Measurements from ENCODE around the gene KRTAP10-5.
"Not testable (repeated sequence)": the region's sequence is repeated elsewhere in the genome, so short reads cannot be mapped to it uniquely, and the experiment has no call there.

Gene KRTAP10-5

DNA sequence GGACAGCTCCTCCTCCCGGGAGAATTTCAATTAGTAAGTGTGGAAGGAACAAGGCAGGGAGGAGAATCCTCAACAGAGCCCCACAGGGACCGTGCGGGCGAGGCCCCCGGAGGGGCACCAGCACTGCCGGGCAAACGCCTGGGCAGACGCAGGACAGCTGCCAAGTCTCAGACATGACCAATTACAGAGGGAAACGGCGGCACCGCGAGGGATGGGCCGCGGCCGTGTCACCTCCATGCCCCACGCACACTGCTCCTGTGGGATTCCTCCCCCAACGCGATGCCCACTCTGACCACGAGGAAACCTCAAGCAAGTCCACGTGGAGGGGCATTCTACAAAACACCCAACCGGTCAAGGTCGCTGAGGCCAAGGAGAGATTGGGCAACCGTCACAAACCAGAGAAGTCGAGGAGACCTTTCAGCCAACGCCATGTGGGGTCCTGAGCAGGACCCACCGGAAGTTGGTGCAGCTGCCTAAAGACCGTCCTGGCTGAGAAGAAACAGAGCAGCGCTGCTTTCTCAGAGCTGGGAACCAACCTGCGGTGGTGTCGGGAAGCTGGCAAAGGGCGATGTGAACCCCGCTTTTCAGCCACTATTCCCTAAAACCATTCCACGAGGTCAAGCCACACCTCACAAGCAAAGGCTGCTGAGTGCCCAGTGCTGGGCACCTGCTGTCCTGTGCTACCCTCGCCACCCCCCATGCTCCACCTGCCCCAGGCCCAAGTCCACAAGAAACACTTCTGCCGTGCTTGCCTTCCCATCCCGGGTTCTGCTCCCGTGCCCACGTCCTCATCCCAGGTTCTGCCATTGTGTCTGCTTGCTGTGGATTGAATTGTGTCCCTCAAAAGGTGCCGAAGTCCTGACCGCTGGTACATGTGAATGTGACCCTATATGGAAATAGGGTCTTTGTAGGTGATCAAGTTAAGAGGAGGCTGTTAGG, 8.3 kb downstream of the KRTAP10-5 start:
- no peak for DNase-seq (ENCODE audit: low read depth in 4 of 4, low spot score in 1 of 4)

GRCh38 chr21:44571296-44571695, 9.1 kb downstream of the KRTAP10-5 start:
- DNase-seq (ENCODE audit: low read depth in 4 of 4, low spot score in 1 of 4): no peak

DNA sequence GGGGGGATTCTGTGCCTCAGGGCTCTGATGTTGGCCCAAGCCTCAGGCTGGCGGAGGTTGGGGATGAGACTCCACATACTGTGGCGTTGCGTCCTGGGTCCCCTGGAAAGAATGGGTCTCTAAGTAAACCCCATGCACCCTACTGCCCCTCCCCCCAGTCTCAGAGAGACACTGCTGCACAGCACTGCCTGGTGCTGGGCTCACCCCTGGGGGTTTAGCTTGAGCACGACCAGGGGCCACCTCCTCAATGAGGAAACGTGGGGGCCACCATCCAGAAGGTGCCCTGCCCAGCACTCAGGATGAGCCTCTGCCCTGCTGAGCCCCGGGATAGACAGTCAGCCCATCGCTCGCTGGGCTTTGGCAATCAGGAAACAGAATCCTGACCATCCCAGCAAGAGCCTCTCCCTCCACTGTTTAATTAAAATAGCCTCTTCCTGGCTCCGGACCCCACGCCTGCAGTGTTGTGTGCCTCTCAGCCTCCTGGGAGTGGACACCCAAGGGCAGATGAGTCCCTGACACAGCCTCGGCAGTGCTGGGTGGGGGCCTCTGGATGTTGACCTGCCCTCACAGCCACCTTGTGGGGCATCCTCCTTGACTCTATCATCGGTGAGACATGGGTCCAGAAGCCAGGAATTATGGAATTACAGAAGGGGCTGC, 10.4 kb downstream of the KRTAP10-5 start:
- DNase-seq (ENCODE audit: low read depth in 4 of 4, low spot score in 1 of 4): no peak

- no peak for DNase-seq (ENCODE audit: low read depth in 4 of 4, low spot score in 1 of 4)
These were observed 11.5 kb downstream of the KRTAP10-5 start for GRCh38 chr21:44568667-44569556.

GRCh38 chr21:44568261-44568660, 12.1 kb downstream of the KRTAP10-5 start:
- DNase-seq (ENCODE audit: low read depth in 4 of 4, low spot score in 1 of 4): no peak

DNA sequence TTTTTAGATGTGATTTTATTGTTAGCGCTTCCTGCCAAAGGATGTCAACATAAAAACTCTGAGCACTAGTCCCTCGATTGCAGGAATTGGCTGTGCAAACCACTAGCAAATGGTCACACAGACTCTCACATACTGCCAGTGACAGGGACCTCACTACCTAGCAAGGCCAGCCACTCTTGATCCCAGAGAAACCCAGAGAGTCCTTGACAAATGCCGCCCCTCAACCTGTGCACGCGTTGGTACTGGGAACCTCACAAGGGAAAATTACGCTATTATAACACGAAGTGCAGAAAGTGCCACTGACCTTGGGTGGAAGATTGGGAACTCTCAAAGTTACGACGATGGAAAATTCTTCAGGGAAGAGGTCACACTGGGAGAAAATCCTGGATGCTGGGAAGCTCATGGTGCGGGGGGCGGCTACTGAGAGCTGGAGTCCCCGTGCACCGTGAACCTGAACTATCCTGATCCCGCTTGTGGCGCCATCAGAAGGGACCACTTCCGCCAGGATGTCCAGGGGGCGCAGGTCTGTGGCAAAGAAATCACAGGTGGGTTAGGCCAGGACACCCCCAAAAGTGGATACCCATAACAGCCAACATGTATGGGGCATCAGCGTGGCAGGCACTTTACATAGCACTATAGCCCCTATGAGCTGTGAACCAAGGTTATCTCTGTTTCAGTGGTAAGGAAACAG, 12.8 kb downstream of the KRTAP10-5 start:
- DNase-seq (ENCODE audit: low read depth in 4 of 4, low spot score in 1 of 4): no peak

DNA sequence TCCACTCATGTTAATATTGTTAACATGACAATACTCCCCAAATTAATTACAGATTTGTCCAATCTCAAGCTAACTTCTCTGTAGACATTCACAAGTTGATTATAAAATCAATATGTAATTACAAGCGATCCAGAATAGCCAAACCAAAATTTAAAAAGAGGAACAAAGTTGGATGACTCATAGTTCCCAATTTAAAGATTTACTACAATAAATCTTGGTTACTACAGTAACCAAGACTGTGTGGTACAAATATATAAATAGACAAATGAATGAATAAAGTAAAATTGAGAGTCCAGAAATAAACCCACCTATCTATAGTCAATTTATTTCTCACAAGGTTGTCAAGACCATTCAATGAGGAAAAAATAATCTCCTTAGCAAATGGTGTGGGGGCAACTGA, 14.0 kb downstream of the KRTAP10-5 start:
- no peak for DNase-seq (ENCODE audit: low read depth in 4 of 4, low spot score in 1 of 4)

- no peak for DNase-seq (ENCODE audit: low read depth in 4 of 4, low spot score in 1 of 4)
These were observed 15.4 kb downstream of the KRTAP10-5 start for GRCh38 chr21:44564886-44565598.

- no peak for DNase-seq (ENCODE audit: low read depth in 4 of 4, low spot score in 1 of 4)
These were observed 16.3 kb downstream of the KRTAP10-5 start for GRCh38 chr21:44564099-44564498.

DNA sequence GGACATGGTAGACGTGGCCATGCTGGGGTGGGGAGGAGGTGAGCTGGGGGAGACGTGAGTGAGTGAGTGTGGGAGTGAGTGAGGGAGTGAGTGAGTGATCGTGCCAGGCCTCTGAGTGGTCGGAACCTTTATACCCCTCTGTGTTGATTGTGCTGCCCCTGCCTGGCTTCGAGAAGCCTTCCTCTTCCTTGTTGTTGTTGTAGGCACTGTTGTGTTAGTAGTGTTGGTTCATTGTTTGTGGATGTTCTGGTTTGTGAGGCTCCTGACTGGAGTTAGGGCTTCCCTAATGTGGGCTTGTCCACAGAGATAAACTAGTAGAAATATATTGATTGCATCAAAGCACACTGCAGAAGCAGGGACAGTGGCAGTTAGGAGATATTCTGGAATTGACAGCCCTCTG, 21.7 kb downstream of the KRTAP10-5 start, which contains the start of gene KRTAP10-3:
KRTAP10-3 (minus strand) TSS at position 101 of the 400 bp plus-strand sequence; CDS start at position 21, 80 bp downstream.
- DNase-seq (ENCODE audit: low read depth in 4 of 4, low spot score in 1 of 4): no peak

DNA sequence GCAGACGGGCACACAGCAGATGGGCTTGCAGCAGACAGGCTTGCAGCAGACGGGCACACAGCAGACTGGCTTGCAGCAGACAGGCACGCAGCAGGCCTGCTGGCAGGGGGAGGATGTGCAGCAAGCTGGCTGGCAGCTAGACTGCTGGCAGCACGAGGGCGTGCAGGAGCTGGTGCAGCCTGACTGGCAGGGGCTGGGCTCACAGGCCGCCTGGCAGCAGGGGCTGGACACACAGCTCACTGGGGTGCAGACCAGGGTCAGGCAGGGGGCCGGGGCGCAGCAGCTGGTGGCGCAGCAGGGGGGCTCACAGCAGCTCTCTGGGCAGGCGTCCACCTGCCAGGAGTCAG, 22.1 kb downstream of the KRTAP10-5 start:
- DNase-seq (ENCODE audit: low read depth in 4 of 4, low spot score in 1 of 4): not testable (repeated sequence)

GRCh38 chr21:44557491-44558328, 22.7 kb downstream of the KRTAP10-5 start:
- DNase-seq (ENCODE audit: low read depth in 4 of 4, low spot score in 1 of 4): no peak

DNA sequence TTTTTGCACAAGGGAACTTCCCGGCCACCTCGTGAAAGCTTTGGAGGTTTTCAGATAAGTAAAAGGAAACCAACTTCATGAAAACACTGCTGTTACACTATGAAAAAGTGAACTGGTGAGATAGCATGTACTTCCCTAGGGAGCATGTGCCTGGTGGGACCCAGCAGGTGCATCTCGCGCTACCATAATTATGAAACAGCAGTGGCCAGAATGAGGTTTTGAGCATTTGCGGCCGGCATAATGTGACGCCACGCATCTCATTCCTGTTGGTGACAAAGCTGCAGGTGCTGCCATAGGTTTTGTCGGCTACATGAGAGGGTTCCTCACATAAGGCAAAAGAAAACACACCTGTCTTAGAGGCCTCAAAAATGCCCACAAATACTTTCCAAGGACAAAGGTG, 23.5 kb downstream of the KRTAP10-5 start:
- no peak for DNase-seq (ENCODE audit: low read depth in 4 of 4, low spot score in 1 of 4)

DNA sequence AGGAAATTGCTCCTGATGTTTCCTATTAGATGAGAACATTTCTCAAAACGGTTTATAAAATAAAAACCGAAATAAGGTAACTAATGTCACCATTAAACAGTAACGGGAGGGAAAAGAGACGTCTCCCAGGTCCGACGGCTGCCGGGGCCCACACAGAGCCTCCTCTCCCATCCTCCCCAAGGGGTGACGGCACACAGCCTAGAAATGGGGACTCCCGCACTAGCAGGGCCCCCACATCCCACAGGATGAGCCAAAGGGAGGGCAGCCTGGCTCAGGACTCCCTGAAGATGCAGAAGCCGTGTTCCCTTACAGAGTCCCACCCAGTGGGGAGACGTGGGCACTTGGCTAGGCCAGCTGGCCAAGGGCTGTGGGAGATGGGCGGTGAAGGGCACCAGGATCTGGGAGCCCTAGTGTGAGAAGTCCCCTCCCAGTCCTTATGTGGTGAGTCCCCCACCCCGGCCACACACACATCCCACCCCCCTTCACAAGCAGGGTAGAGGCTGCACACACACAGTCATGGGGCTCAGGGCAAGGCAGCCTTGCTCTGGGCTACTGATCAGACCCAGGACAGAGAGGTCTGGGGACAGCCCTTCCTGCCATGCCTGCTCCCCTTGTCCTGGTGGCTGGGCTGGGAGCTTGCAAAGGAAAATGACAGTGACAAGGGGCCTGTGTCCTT, 25.1 kb downstream of the KRTAP10-5 start:
- no peak for DNase-seq (ENCODE audit: low read depth in 4 of 4, low spot score in 1 of 4)

GRCh38 chr21:44552681-44553080, 27.7 kb downstream of the KRTAP10-5 start:
- no peak for DNase-seq (ENCODE audit: low read depth in 4 of 4, low spot score in 1 of 4)

- no peak for DNase-seq (ENCODE audit: low read depth in 4 of 4, low spot score in 1 of 4)
These were observed 28.3 kb downstream of the KRTAP10-5 start for GRCh38 chr21:44552136-44552535.

- DNase-seq (ENCODE audit: low read depth in 4 of 4, low spot score in 1 of 4): no peak
These were observed 29.0 kb downstream of the KRTAP10-5 start, which contains the start of gene KRTAP10-2 for GRCh38 chr21:44551340-44551961. TSS of gene KRTAP10-2 (minus strand) at chr21:44551505. CDS start at chr21:44551458, 47 bp downstream.

GRCh38 chr21:44550807-44551206, 29.6 kb downstream of the KRTAP10-5 start:
- no peak for DNase-seq (ENCODE audit: low read depth in 4 of 4, low spot score in 1 of 4)

Measured in stimulated activated CD4-positive, alpha-beta T cell treated with anti-CD3 and anti-CD28 coated beads, Interleukin-1b, Interleukin-23, amount 100 ng/mL, for 24 hours (primary cell).